Measurements from ENCODE around the gene AQP12B. TPM values are rescaled to one million over a fixed set of nuclear protein-coding genes. Genes with fewer than 3 reads are reported as not detected.
"Not testable (repeated sequence)": the region's sequence is repeated elsewhere in the genome, so short reads cannot be mapped to it uniquely, and the experiment has no call there.

AQP12B gene
- total RNA-seq, 3 donors from 2014 or later, result 0.16 to 10.0 (median 3.9) TPM

GRCh38 chr2:240702640-240703011 lies 19.9 kb upstream of the AQP12B start:
- intact Hi-C loops (cut with DNase I, micrococcal nuclease), result no loop called here
- Histone ChIP-seq H3K9me3 (no peaks in the 10 kb centered on the region), H3K4me3 (no peak overlapping the region), H3K4me1 (ENCODE audit: low read depth) (no peaks in the 10 kb centered on the region), H3K36me3 (ENCODE audit: low read depth) (no peaks in the 10 kb centered on the region)
- DNase-seq, result no peak
- no peak for TF ChIP-seq CTCF (IDR thresholded peaks at IDR 0.05)
- no peak for ATAC-seq

GRCh38 chr2:240701736-240702639 lies 19.3 kb upstream of the AQP12B start:
- intact Hi-C loops (cut with DNase I, micrococcal nuclease), result no loop called here

GRCh38 chr2:240701091-240701735 lies 18.5 kb upstream of the AQP12B start:
- no peaks in the 10 kb centered on the region for H3K4me1 ChIP-seq (ENCODE audit: low read depth)
- DNase-seq (peak in 1 of 3 donors; percentile 43), ATAC-seq (no peak)
- no peak overlapping the region for H3K4me3 ChIP-seq
- no peaks in the 10 kb centered on the region for H3K9me3 ChIP-seq
- H3K36me3 ChIP-seq (ENCODE audit: low read depth), result no peaks in the 10 kb centered on the region
- intact Hi-C loops (cut with DNase I, micrococcal nuclease), result no loop called here
- no peak for TF ChIP-seq CTCF (IDR thresholded peaks at IDR 0.05)

More at GRCh38 chr2:240701736-240702639, 19.3 kb upstream of the AQP12B start:
- Histone ChIP-seq H3K4me1 (ENCODE audit: low read depth) (no peaks in the 10 kb centered on the region), H3K4me3 (no peak overlapping the region), H3K9me3 (no peaks in the 10 kb centered on the region), H3K36me3 (ENCODE audit: low read depth) (no peaks in the 10 kb centered on the region)
- TF ChIP-seq CTCF (IDR thresholded peaks at IDR 0.05), result no peak
- peak in 1 of 3 donors; percentile 42 for DNase-seq
- ATAC-seq, result no peak

GRCh38 chr2:240700616-240701015 lies 17.9 kb upstream of the AQP12B start:
- H3K4me3 ChIP-seq; ATAC-seq; intact Hi-C loops (cut with DNase I, micrococcal nuclease): not testable (repeated sequence)

GRCh38 chr2:240699835-240700234 lies 17.1 kb upstream of the AQP12B start:
- DNase-seq, result peak in 1 of 3 donors; percentile 19
- intact Hi-C loops (cut with DNase I, micrococcal nuclease); ATAC-seq: not testable (repeated sequence)

More at GRCh38 chr2:240700616-240701015, 17.9 kb upstream of the AQP12B start:
- not testable (repeated sequence) for H3K9me3 ChIP-seq; H3K4me1 ChIP-seq (ENCODE audit: low read depth); DNase-seq; H3K36me3 ChIP-seq (ENCODE audit: low read depth)

GRCh38 chr2:240698852-240699561 lies 16.3 kb upstream of the AQP12B start:
- H3K36me3 ChIP-seq (ENCODE audit: low read depth); H3K4me1 ChIP-seq (ENCODE audit: low read depth); intact Hi-C loops (cut with DNase I, micrococcal nuclease); H3K4me3 ChIP-seq; H3K9me3 ChIP-seq: not testable (repeated sequence)
- DNase-seq, result peak in 1 of 3 donors; percentile 38
- peak; percentile 67 for ATAC-seq

More at GRCh38 chr2:240699835-240700234, 17.1 kb upstream of the AQP12B start:
- H3K9me3 ChIP-seq; H3K4me3 ChIP-seq; H3K4me1 ChIP-seq (ENCODE audit: low read depth); H3K36me3 ChIP-seq (ENCODE audit: low read depth): not testable (repeated sequence)

- peak; percentile 59 for ATAC-seq
- H3K9me3 ChIP-seq; intact Hi-C loops (cut with DNase I, micrococcal nuclease): not testable (repeated sequence)
Observed at GRCh38 chr2:240696469-240696868, 13.8 kb upstream of the AQP12B start.

GRCh38 chr2:240695593-240695992 lies 12.9 kb upstream of the AQP12B start:
- intact Hi-C loops (cut with DNase I, micrococcal nuclease); H3K4me1 ChIP-seq (ENCODE audit: low read depth); H3K4me3 ChIP-seq; H3K36me3 ChIP-seq (ENCODE audit: low read depth); H3K9me3 ChIP-seq; DNase-seq; ATAC-seq: not testable (repeated sequence)

More at GRCh38 chr2:240696469-240696868, 13.8 kb upstream of the AQP12B start:
- not testable (repeated sequence) for DNase-seq; H3K4me1 ChIP-seq (ENCODE audit: low read depth); H3K36me3 ChIP-seq (ENCODE audit: low read depth); H3K4me3 ChIP-seq

- H3K9me3 ChIP-seq; H3K4me1 ChIP-seq (ENCODE audit: low read depth); H3K4me3 ChIP-seq; intact Hi-C loops (cut with DNase I, micrococcal nuclease); DNase-seq; H3K36me3 ChIP-seq (ENCODE audit: low read depth): not testable (repeated sequence)
- peak; percentile 83 for ATAC-seq
Observed at GRCh38 chr2:240694304-240694703, 11.6 kb upstream of the AQP12B start.

Data from mucosa of descending colon (tissue), 3 donors.